GM13976 (cell line): ENCODE data around the gene TAT.
A peak's percentile ranks its signal among the peaks of the same experiment; 100 is the strongest.

ENCODE experiments used
- DNase-seq: peaks from one replicate; pipeline ENCODE4 v3.0.0; 2012; ENCODE audit warnings: low spot score
- in situ Hi-C: fragments of 300-500 bp; cut with MboI; formaldehyde crosslinking; loops from one replicate; pipeline ENCODE4 v1.12.0; 2022; ENCODE audit warnings: low sequenced_read_pairs, mixed read lengths, inconsistent platforms; ENCODE audit not compliant: unreplicated experiment
- TF ChIP-seq, protein P1 (sequence below): IDR thresholded peaks from 2 replicates; pipeline ENCODE4 v1.5.1; 2012; ENCODE audit warnings: borderline replicate concordance, mild to moderate bottlenecking; ENCODE audit not compliant: insufficient read depth; ENCODE audit errors: extremely low read depth, missing control alignments, control extremely low read depth

TAT gene

DNA sequence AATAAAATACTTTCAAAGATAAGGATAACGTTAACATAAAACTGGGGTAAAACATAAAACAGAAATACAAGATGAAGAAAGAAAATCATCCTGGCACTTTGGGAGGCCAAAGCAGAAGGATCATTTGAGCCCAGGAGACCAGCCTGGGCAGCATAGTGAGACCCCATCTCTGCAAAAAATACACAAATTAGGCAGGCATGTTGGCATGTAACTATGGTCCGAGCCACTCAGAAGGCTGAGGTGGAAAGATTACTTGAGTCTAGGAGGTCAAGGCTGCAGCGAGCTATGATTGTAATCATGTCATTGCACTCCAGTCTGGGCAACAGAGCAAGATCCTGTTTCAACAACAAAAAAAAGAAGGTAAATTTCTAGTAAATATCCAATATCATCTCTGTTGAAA is 19.6 kb downstream of the TAT start:
- in situ Hi-C loops: no loop called here

GRCh38 chr16:71555230-71555891 is 21.5 kb downstream of the TAT start:
- TF ChIP-seq, protein P1, sequence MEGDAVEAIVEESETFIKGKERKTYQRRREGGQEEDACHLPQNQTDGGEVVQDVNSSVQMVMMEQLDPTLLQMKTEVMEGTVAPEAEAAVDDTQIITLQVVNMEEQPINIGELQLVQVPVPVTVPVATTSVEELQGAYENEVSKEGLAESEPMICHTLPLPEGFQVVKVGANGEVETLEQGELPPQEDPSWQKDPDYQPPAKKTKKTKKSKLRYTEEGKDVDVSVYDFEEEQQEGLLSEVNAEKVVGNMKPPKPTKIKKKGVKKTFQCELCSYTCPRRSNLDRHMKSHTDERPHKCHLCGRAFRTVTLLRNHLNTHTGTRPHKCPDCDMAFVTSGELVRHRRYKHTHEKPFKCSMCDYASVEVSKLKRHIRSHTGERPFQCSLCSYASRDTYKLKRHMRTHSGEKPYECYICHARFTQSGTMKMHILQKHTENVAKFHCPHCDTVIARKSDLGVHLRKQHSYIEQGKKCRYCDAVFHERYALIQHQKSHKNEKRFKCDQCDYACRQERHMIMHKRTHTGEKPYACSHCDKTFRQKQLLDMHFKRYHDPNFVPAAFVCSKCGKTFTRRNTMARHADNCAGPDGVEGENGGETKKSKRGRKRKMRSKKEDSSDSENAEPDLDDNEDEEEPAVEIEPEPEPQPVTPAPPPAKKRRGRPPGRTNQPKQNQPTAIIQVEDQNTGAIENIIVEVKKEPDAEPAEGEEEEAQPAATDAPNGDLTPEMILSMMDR: no peak
- no peak for DNase-seq
- in situ Hi-C loops: no loop called here

More for the DNA sequence above, 19.6 kb downstream of the TAT start:
- no peak for DNase-seq
- TF ChIP-seq, protein P1: no peak

DNA sequence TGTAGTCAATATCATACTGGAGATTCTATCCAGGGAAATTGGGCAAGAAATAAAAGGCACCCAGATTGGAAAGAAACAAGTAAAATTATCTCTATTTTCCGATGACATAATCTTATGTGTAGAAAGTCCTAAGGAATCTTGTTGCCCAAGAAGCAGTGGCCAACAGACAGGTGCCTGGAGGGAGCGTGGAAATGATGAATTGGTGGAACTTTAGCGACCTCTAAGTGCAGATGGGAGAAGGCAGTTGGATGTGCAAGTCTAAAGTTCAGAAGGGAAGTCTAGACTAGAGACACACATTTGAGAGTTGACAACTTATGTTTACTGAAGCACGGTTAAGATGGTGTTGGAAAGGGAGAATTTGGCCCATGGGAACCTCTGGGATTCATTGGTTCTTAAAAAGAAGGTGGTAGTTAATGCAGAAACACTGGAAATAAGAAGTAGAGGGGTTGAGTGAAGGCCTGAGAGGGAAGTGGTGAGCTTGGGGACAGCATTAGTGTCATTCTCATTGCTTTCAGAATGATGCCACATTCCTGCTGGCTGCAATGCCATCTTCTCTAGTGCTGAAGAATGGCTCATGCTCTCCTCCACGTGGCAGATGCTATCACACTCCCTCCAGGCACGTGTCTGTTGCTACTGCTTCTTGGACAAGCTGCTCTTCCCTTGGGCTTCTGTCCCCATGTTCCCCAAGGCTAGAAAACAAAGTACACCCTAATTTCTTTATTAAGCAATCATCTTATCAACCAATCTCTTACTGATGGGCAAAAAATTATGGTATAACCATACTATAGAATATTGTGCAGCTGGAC is 24.0 kb downstream of the TAT start:
- TF ChIP-seq, protein P1: no peak
- in situ Hi-C loops: no loop called here
- DNase-seq: no peak

GRCh38 chr16:71547168-71547567 is 29.7 kb downstream of the TAT start:
- TF ChIP-seq, protein P1: no peak
- no peak for DNase-seq
- in situ Hi-C loops: no loop called here

- TF ChIP-seq, protein P1: peak; percentile 56
- in situ Hi-C loops: no loop called here
- DNase-seq: peak; percentile 64
These were observed 34.5 kb downstream of the TAT start for GRCh38 chr16:71542377-71542776.

- in situ Hi-C loops: no loop called here
- TF ChIP-seq, protein P1: peak; percentile 62
- DNase-seq: peak; percentile 72
These were observed 39.2 kb downstream of the TAT start for GRCh38 chr16:71537643-71538042.
